Peyer's patch (tissue), 4 donors: ENCODE data around the gene ZBTB7C. TPM values are rescaled to one million over a fixed set of nuclear protein-coding genes. Genes with fewer than 3 reads are reported as not detected.

Experiments used
- DNase-seq, 3 donors: peaks; one replicate each; pipeline ENCODE4 v3.0.0-alpha.2; 2017 to 2019
- H3K27ac ChIP-seq, 4 donors: fragments of 200-600 bp; sonication (generic); one replicate each; pipeline ENCODE4 v1.5.1; 2016 to 2019
- H3K27me3 ChIP-seq, 2 donors: fragments of 200-600 bp; sonication (generic); one replicate each; pipeline ENCODE4 v1.5.1; 2019
- H3K36me3 ChIP-seq, 3 donors: fragments of 200-600 bp; sonication (generic); one replicate each; pipeline ENCODE4 v1.5.1; 2016 to 2019
- H3K4me1 ChIP-seq, 4 donors: fragments of 200-600 bp; sonication (generic); one replicate each; pipeline ENCODE4 v1.5.1; 2016 to 2019
- H3K4me3 ChIP-seq, 4 donors: fragments of 200-600 bp; sonication (generic); 1 replicate in 3 of 4; 2 replicates in 1 of 4; pipeline ENCODE4 v1.5.1; 2016 to 2019; ENCODE audit warnings: mild to moderate bottlenecking in 1 of 4
- H3K9me3 ChIP-seq, 4 donors: fragments of 200-600 bp; sonication (generic); one replicate each; pipeline ENCODE4 v1.5.1; 2016 to 2019; ENCODE audit warnings: mild to moderate bottlenecking in 1 of 4
- POLR2A ChIP-seq, 2 donors: fragments of 450-650 bp; IDR thresholded peaks; one replicate each; pipeline ENCODE4 v1.5.1; 2017; ENCODE audit warnings: antibody characterized with exemption in 2 of 2, mild to moderate bottlenecking in 2 of 2, moderate library complexity in 2 of 2
- total RNA-seq, 4 donors: library from RNA; depleted of rRNA; stranded (reverse); fragments of >200 nt; gene quantifications; one replicate each; pipeline ENCODE4 v1.1.0, GENCODE V29; 2016
- TF ChIP-seq, protein P1 (sequence below), 6 experiments: fragments of 450-650 bp in 4 of 6; fragments of 200-600 bp in 2 of 6; sonication (generic) in 1 of 6; IDR thresholded peaks; one replicate each; pipeline ENCODE4 v1.5.1; 2017 to 2019; ENCODE audit warnings: antibody characterized with exemption in 6 of 6, mild to moderate bottlenecking in 3 of 6, moderate library complexity in 1 of 6

ZBTB7C gene
- total RNA-seq, 4 donors from 2014 or later: 10.5 to 15.7 (median 14.2) TPM

DNA sequence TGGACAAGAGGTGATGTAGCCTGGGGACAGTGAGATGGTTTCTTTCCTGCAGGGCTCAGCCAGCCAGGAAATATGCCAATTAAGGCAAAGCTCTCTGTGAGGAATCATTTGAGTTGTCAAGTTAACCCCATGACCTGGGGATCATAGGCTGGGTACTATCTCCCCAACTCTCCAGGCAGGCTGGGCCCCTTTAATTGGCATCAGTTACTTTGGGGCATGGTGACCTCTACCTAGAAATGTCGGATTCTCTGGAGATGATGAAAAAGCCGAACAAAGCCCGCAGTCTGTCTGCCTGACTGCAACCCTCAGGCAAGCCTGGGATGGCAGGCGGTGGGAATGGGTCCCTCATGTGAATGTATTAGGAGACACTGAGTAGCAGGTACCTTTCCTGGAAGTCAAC lies 285.2 kb downstream of the ZBTB7C start:
- TF ChIP-seq, protein P1, sequence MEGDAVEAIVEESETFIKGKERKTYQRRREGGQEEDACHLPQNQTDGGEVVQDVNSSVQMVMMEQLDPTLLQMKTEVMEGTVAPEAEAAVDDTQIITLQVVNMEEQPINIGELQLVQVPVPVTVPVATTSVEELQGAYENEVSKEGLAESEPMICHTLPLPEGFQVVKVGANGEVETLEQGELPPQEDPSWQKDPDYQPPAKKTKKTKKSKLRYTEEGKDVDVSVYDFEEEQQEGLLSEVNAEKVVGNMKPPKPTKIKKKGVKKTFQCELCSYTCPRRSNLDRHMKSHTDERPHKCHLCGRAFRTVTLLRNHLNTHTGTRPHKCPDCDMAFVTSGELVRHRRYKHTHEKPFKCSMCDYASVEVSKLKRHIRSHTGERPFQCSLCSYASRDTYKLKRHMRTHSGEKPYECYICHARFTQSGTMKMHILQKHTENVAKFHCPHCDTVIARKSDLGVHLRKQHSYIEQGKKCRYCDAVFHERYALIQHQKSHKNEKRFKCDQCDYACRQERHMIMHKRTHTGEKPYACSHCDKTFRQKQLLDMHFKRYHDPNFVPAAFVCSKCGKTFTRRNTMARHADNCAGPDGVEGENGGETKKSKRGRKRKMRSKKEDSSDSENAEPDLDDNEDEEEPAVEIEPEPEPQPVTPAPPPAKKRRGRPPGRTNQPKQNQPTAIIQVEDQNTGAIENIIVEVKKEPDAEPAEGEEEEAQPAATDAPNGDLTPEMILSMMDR (IDR thresholded peaks at IDR 0.05): no peak
- TF ChIP-seq POLR2A (IDR thresholded peaks at IDR 0.05): no peak
- Histone ChIP-seq H3K36me3 (no peaks in the 10 kb centered on the region), H3K9me3 (no peaks in the 10 kb centered on the region), H3K27ac (no peak overlapping the region), H3K4me1 (peaks cover 0 to 14% (median 0%) of the 10 kb centered on the region in 4 donors), H3K4me3 (no peak overlapping the region), H3K27me3 (no peaks in the 10 kb centered on the region)
- DNase-seq: no peak

DNA sequence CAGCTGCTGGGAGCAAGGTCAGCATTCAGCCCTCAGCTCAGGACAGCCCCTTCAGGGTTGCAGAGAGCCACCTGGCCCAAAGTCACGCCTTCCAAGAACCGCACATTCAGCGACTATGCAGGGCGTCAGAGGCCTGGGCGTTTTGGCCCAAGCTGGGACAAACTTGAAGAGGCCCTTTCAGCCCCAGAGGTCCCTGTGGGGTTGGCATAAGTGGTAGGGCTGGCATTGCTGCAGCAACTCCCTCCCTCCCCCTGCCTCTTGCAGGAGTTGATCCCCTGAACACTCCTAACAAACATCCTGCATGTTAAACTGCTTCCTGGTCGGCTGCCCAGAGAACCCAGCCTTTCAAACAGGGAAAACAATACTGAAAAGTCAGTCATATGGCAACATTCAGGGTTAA lies 285.9 kb downstream of the ZBTB7C start:
- H3K4me3 ChIP-seq: no peak overlapping the region
- DNase-seq: no peak

DNA sequence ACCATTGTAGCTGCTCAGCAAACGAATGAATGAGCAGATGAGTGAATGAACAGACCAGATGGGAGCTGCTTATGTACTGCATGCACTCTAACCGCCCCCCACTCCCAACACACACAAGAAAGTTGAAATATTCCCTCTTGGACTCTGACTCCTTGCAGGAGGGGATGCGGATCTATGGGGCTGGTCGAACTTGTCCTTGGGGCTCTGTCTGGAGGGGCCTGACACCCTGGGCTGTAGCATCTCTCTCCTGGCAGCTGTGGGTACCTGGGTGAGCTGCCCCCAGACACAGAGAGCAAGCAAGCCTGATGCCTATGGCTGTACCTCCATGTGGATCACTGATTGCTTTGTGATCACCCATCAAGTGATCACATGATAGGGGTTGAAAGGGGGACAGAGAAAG lies 286.4 kb downstream of the ZBTB7C start:
- no peaks in the 10 kb centered on the region for H3K9me3 ChIP-seq
- TF ChIP-seq POLR2A (IDR thresholded peaks at IDR 0.05): no peak
- TF ChIP-seq, protein P1 (IDR thresholded peaks at IDR 0.05): no peak
- no peaks in the 10 kb centered on the region for H3K36me3 ChIP-seq
- no peaks in the 10 kb centered on the region for H3K27me3 ChIP-seq
- H3K4me1 ChIP-seq: peaks cover 0 to 14% (median 0%) of the 10 kb centered on the region in 4 donors
- DNase-seq: no peak
- no peak overlapping the region for H3K27ac ChIP-seq
- no peak overlapping the region for H3K4me3 ChIP-seq

More for the DNA sequence above, 285.9 kb downstream of the ZBTB7C start:
- Histone ChIP-seq H3K9me3 (no peaks in the 10 kb centered on the region), H3K27ac (no peak overlapping the region), H3K27me3 (no peaks in the 10 kb centered on the region), H3K36me3 (no peaks in the 10 kb centered on the region), H3K4me1 (peaks cover 0 to 14% (median 0%) of the 10 kb centered on the region in 4 donors)
- TF ChIP-seq POLR2A (IDR thresholded peaks at IDR 0.05): no peak
- TF ChIP-seq, protein P1 (IDR thresholded peaks at IDR 0.05): no peak

- no peak for DNase-seq
- Histone ChIP-seq H3K4me3 (no peak overlapping the region), H3K36me3 (no peaks in the 10 kb centered on the region), H3K4me1 (peaks cover 0 to 14% (median 0%) of the 10 kb centered on the region in 4 donors), H3K27me3 (no peaks in the 10 kb centered on the region), H3K27ac (no peak overlapping the region), H3K9me3 (no peaks in the 10 kb centered on the region)
- TF ChIP-seq, protein P1 (IDR thresholded peaks at IDR 0.05): no peak
- no peak for TF ChIP-seq POLR2A (IDR thresholded peaks at IDR 0.05)
Observed at GRCh38 chr18:48122376-48122775, 286.8 kb downstream of the ZBTB7C start.

DNA sequence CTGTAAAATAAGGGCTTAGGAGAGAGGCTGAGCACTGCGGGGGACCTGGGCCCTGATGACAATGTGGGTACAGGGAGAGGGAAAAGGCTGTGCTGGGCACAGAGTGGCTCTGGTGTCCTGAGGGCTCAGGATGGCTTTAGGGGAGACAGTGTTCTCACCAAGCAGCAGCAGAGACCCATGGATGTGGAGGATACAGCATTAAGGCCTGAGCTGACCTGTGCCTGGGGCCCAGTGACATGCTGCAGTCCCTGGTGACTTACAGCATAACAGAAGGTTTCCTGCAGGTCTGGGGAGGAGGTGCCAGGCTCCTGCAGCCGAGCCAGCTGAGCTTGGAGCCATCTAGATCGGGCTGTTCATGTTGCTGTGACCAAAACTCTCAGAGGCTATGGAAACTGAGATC lies 287.4 kb downstream of the ZBTB7C start:
- Histone ChIP-seq H3K36me3 (no peaks in the 10 kb centered on the region), H3K27me3 (no peaks in the 10 kb centered on the region), H3K4me1 (peaks cover 0 to 14% (median 0%) of the 10 kb centered on the region in 4 donors), H3K4me3 (no peak overlapping the region), H3K9me3 (no peaks in the 10 kb centered on the region), H3K27ac (no peak overlapping the region)
- TF ChIP-seq POLR2A (IDR thresholded peaks at IDR 0.05): no peak
- TF ChIP-seq, protein P1 (IDR thresholded peaks at IDR 0.05): no peak
- no peak for DNase-seq

DNA sequence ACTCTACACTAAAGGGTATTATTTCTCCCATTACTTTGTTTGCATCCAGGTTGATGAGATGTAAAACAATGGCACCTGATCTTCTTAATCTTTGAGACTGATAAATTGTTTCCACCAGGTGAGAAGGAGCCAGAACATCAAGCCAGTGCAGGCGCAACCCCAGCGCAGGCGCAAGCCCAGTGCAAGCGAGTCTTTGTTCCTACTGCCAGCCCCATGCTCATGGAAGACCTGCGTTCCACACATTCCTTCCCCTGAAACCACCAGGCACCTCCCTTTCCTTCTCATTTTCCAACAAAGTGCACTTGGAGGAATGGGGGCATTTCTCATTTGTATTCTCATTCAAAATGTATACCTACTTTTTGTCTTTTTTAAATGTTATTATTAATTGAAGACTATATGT lies 290.0 kb downstream of the ZBTB7C start:
- Histone ChIP-seq H3K4me3 (no peak overlapping the region), H3K4me1 (peaks cover 0 to 6% (median 0%) of the 10 kb centered on the region in 4 donors), H3K27me3 (no peaks in the 10 kb centered on the region), H3K9me3 (no peaks in the 10 kb centered on the region), H3K36me3 (no peaks in the 10 kb centered on the region), H3K27ac (no peak overlapping the region)
- TF ChIP-seq, protein P1 (IDR thresholded peaks at IDR 0.05): no peak
- TF ChIP-seq POLR2A (IDR thresholded peaks at IDR 0.05): no peak
- DNase-seq: no peak
